Measurements from ENCODE around the gene HOTAIR.

HOTAIR gene

DNA sequence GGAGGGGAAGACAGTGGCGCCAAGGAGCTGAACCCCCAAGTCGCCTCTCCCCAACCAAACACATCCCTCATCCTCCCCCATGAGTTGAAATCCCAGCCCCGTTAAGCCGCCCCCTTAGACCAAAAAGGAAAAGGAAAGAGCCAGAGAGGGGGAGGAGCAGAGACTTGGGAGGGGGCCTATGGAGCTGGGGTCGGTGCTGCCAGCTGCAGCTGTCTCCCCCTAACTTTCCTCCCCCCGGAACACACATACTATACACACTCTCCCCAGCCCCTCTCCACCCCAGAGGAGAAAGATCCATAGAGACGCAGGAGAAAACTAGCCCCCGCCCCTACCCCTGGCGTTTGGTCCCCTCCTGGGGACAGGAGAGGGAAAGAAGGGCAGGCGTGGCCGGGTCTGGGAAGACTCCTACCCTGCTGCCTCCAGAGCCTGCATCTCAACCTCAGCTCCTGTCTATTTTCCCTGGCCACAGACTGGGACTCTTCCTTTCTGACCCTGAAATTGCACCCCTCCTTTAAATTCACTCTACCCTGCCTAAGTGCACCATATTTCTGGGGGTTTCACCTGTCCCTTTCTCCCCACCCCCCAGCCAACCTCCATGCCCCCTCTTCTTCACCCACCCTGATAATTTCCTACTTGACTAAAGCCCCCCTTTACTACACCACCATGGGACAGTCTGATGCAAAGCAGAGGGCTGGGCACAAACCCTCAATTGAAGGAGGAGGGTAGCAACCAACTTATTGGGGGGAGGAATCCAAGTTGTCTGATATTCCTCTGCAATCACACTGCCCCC, 23.6 kb upstream of the HOTAIR start:
- no peak for DNase-seq
- Histone ChIP-seq H3K9me3 (ENCODE audit: severe bottlenecking) (no peaks in the 10 kb centered on the region), H3K36me3 (peaks cover 4% of the 10 kb centered on the region), H3K27me3 (ENCODE audit: insufficient read depth, low read depth, severe bottlenecking) (no peaks in the 10 kb centered on the region), H3K4me3 (ENCODE audit: low read depth, low read length) (peak overlapping the region; percentile 86), H3K27ac (peak overlapping the region; percentile 95)
- TF ChIP-seq, protein P1, sequence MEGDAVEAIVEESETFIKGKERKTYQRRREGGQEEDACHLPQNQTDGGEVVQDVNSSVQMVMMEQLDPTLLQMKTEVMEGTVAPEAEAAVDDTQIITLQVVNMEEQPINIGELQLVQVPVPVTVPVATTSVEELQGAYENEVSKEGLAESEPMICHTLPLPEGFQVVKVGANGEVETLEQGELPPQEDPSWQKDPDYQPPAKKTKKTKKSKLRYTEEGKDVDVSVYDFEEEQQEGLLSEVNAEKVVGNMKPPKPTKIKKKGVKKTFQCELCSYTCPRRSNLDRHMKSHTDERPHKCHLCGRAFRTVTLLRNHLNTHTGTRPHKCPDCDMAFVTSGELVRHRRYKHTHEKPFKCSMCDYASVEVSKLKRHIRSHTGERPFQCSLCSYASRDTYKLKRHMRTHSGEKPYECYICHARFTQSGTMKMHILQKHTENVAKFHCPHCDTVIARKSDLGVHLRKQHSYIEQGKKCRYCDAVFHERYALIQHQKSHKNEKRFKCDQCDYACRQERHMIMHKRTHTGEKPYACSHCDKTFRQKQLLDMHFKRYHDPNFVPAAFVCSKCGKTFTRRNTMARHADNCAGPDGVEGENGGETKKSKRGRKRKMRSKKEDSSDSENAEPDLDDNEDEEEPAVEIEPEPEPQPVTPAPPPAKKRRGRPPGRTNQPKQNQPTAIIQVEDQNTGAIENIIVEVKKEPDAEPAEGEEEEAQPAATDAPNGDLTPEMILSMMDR (IDR thresholded peaks at IDR 0.05; ENCODE audit: low read depth, low read length): no peak

DNA sequence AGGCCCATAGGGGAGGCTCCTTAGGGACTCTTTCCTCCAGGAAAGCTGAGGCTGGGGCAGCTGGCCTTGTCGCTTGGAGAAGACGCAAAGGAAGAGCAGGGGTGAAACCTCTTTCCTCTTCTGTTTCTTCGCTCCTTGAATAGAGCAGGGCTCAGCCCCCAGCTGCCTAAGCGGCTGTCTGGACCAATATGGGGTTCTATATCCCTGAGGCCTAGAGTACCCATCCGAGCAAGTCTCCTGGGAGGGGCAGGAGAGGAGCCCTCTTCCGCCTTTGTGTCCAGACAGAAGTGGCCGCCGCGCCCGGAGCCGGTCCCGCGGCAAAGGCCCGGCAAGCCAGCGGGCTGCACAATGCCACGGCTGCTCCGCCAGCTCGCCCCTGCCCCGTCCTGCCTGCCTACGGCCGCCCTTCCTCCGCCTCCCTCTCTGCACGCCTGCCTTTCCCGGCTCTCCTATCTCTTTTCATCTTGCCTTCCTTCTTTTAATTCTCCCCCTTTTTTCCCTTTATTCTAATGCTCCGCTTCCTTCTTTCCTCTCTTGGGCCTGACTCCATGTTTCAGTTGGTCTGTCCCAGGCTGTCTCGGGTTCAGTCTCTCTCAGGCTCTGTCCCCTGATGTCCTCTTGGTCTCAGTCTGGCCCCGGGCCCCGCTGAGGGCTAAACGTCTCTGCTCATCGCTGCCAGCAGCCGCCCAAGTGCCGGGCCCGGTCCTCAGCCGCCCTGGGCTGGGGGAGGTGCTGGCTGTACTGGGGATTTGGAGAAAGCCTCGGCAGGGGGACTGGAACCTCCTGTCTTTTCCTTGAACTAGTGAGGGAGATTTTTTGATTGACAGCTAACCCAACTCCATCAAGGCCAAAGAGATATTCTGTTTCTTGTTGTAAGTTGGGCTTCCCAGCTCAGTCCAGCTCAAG, 22.7 kb upstream of the HOTAIR start:
- TF ChIP-seq, protein P1 (IDR thresholded peaks at IDR 0.05; ENCODE audit: low read depth, low read length): no peak
- Histone ChIP-seq H3K27ac (peak overlapping the region; percentile 95), H3K27me3 (ENCODE audit: insufficient read depth, low read depth, severe bottlenecking) (no peaks in the 10 kb centered on the region), H3K4me3 (ENCODE audit: low read depth, low read length) (peak overlapping the region; percentile 86), H3K9me3 (ENCODE audit: severe bottlenecking) (no peaks in the 10 kb centered on the region), H3K36me3 (peaks cover under 1% of the 10 kb centered on the region)
- DNase-seq: peak; percentile 83

DNA sequence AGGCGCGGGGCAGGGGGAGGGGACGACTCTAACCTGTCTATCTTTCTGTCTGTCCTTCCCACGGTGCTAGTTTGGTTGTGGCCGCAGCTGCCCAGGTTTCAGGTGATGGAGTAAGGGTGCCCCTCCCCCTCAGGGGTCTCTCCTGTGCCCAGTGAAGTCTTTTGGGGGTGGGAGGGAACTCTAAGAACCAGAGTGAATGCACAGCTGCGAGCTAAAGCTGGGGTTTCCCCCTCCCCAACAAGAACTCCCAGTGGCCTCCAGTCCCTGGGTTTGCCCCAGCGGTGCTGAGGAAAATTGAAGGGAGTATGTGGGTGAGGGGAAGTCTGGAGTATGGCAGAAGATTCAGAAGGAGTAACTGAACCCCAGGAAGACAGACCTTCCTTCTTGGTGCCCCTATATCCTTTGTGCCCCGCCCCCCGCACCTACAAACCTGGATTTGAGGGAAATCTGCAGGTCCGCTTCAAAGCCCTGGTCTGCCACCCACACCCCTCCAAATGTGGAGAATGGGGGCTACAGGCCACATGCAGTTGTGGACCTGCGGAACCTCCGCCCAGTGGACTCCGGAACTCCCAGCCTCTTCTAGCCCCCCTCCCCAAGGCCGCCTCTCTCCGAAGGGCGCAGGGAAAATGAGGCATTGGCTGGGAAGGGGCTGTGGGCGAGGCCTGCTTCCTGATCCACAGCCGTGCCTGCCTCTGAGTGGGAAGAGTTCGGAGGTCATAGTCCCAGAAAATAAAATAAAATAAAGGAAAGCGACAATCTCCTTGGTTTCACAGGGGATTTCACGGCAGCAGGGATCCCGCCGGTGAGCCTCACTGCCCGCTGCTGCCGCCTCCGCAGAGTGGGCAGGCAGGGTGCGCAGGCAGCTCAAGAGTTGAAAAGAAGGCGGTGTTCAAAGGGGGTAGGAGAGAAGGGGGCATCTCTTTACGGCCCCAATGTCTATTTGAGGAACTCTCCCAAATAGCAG, 21.8 kb upstream of the HOTAIR start:
- no peak for DNase-seq
- H3K4me3 ChIP-seq (ENCODE audit: low read depth, low read length): peak overlapping the region; percentile 86
- TF ChIP-seq, protein P1 (IDR thresholded peaks at IDR 0.05; ENCODE audit: low read depth, low read length): no peak
- H3K27me3 ChIP-seq (ENCODE audit: insufficient read depth, low read depth, severe bottlenecking): no peaks in the 10 kb centered on the region
- no peaks in the 10 kb centered on the region for H3K9me3 ChIP-seq (ENCODE audit: severe bottlenecking)
- H3K36me3 ChIP-seq: no peaks in the 10 kb centered on the region
- H3K27ac ChIP-seq: peak overlapping the region; percentile 95

DNA sequence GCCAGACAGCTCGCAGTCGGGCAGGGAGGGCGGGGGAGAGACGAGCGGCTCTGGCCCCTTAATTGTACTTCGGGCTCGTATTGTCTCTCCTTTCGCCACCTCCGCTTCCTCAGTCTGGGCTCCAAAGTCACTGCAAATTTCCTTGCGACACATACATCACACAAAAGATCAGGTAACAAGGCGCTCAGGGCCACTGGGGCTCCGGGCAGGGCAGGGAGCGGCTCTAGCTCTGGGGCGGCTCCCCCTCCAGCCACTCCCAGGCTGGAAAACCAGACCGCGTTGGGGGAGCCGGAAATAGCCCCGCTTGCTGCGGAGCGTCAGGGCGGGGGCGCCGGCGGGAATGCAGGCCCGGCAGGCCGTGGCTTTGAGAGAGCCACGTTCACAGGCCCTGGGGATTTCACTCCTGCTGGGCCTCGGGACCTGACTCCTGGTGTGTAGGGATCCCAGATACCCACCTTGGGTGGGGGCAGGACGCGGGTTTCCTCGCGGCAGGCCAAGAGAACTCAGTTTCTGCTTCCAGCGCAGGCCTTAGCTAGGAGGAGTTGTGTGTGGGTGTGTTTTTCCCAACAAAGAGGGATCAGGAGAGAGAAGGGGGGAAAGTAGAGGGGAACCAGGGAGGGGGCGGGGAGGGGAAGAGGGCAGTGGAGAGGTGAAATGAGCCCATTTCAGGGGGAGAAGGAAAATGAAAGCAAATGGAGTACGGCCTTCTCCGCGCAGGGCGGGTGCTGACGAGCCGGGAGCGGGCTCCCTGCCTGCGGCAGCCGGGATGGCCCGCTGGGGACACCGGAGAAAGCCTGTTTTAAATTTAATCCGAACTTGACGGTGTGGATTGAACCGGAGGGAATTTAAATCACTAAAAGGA, 20.9 kb upstream of the HOTAIR start:
- Histone ChIP-seq H3K9me3 (ENCODE audit: severe bottlenecking) (no peaks in the 10 kb centered on the region), H3K36me3 (no peaks in the 10 kb centered on the region), H3K27ac (peak overlapping the region; percentile 95), H3K4me3 (ENCODE audit: low read depth, low read length) (peak overlapping the region; percentile 49), H3K27me3 (ENCODE audit: insufficient read depth, low read depth, severe bottlenecking) (no peaks in the 10 kb centered on the region)
- DNase-seq: no peak
- TF ChIP-seq, protein P1 (IDR thresholded peaks at IDR 0.05; ENCODE audit: low read depth, low read length): no peak

GRCh38 chr12:53995002-53995377, 20.2 kb upstream of the HOTAIR start:
- Histone ChIP-seq H3K4me3 (ENCODE audit: low read depth, low read length) (peak overlapping the region; percentile 49), H3K27me3 (ENCODE audit: insufficient read depth, low read depth, severe bottlenecking) (no peaks in the 10 kb centered on the region), H3K36me3 (no peaks in the 10 kb centered on the region), H3K9me3 (ENCODE audit: severe bottlenecking) (no peaks in the 10 kb centered on the region), H3K27ac (peak overlapping the region; percentile 95)
- no peak for DNase-seq
- TF ChIP-seq, protein P1 (IDR thresholded peaks at IDR 0.05; ENCODE audit: low read depth, low read length): no peak
